Measurements from ENCODE around the gene TK2. TPM values are rescaled to one million over a fixed set of nuclear protein-coding genes. Genes with fewer than 3 reads are reported as not detected.
A peak's percentile ranks its signal among the peaks of the same experiment; 100 is the strongest.

TK2 gene
- total and polyA plus RNA-seq, 9 of the 15 experiments (the other 6 are each of a cell fraction or from before 2014, with no cell fraction given): 1.1 to 10.2 (median 5.3) TPM

GRCh38 chr16:66483689-66484452 is 66.1 kb downstream of the TK2 start (continued):
- TF ChIP-seq TEAD1 (CRISPR knock-in tag; IDR thresholded peaks at IDR 0.05) (0 out of 4 replicates have a peak, but pooled peaks of 1 of the 2 experiments have one; percentile 22), SMC3 (conservative IDR thresholded peaks at IDR 0.05; ENCODE audit: insufficient read depth, low read depth, low read length) (peak; percentile 94), NCOR1 (IDR thresholded peaks at IDR 0.05) (no peak), RB1 (IDR thresholded peaks at IDR 0.05; ENCODE audit: low read depth) (peak; percentile 67; the same call in 1 of the 2 replicates), FOXA1 (IDR thresholded peaks at IDR 0.05; ENCODE audit: borderline replicate concordance) (no peak), ZNF263 (CRISPR knock-in tag; IDR thresholded peaks at IDR 0.05; ENCODE audit: borderline replicate concordance) (no peak), KLF16 (IDR thresholded peaks at IDR 0.05) (peak; percentile 41; the same call in 1 of the 2 replicates)
- TF ChIP-seq, protein P1, sequence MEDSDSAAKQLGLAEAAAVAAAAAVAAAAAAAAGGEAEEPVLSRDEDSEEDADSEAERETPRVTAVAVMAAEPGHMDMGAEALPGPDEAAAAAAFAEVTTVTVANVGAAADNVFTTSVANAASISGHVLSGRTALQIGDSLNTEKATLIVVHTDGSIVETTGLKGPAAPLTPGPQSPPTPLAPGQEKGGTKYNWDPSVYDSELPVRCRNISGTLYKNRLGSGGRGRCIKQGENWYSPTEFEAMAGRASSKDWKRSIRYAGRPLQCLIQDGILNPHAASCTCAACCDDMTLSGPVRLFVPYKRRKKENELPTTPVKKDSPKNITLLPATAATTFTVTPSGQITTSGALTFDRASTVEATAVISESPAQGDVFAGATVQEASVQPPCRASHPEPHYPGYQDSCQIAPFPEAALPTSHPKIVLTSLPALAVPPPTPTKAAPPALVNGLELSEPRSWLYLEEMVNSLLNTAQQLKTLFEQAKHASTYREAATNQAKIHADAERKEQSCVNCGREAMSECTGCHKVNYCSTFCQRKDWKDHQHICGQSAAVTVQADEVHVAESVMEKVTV (CRISPR knock-in tag; IDR thresholded peaks at IDR 0.05): peak; percentile 78
- TF ChIP-seq, protein P2, sequence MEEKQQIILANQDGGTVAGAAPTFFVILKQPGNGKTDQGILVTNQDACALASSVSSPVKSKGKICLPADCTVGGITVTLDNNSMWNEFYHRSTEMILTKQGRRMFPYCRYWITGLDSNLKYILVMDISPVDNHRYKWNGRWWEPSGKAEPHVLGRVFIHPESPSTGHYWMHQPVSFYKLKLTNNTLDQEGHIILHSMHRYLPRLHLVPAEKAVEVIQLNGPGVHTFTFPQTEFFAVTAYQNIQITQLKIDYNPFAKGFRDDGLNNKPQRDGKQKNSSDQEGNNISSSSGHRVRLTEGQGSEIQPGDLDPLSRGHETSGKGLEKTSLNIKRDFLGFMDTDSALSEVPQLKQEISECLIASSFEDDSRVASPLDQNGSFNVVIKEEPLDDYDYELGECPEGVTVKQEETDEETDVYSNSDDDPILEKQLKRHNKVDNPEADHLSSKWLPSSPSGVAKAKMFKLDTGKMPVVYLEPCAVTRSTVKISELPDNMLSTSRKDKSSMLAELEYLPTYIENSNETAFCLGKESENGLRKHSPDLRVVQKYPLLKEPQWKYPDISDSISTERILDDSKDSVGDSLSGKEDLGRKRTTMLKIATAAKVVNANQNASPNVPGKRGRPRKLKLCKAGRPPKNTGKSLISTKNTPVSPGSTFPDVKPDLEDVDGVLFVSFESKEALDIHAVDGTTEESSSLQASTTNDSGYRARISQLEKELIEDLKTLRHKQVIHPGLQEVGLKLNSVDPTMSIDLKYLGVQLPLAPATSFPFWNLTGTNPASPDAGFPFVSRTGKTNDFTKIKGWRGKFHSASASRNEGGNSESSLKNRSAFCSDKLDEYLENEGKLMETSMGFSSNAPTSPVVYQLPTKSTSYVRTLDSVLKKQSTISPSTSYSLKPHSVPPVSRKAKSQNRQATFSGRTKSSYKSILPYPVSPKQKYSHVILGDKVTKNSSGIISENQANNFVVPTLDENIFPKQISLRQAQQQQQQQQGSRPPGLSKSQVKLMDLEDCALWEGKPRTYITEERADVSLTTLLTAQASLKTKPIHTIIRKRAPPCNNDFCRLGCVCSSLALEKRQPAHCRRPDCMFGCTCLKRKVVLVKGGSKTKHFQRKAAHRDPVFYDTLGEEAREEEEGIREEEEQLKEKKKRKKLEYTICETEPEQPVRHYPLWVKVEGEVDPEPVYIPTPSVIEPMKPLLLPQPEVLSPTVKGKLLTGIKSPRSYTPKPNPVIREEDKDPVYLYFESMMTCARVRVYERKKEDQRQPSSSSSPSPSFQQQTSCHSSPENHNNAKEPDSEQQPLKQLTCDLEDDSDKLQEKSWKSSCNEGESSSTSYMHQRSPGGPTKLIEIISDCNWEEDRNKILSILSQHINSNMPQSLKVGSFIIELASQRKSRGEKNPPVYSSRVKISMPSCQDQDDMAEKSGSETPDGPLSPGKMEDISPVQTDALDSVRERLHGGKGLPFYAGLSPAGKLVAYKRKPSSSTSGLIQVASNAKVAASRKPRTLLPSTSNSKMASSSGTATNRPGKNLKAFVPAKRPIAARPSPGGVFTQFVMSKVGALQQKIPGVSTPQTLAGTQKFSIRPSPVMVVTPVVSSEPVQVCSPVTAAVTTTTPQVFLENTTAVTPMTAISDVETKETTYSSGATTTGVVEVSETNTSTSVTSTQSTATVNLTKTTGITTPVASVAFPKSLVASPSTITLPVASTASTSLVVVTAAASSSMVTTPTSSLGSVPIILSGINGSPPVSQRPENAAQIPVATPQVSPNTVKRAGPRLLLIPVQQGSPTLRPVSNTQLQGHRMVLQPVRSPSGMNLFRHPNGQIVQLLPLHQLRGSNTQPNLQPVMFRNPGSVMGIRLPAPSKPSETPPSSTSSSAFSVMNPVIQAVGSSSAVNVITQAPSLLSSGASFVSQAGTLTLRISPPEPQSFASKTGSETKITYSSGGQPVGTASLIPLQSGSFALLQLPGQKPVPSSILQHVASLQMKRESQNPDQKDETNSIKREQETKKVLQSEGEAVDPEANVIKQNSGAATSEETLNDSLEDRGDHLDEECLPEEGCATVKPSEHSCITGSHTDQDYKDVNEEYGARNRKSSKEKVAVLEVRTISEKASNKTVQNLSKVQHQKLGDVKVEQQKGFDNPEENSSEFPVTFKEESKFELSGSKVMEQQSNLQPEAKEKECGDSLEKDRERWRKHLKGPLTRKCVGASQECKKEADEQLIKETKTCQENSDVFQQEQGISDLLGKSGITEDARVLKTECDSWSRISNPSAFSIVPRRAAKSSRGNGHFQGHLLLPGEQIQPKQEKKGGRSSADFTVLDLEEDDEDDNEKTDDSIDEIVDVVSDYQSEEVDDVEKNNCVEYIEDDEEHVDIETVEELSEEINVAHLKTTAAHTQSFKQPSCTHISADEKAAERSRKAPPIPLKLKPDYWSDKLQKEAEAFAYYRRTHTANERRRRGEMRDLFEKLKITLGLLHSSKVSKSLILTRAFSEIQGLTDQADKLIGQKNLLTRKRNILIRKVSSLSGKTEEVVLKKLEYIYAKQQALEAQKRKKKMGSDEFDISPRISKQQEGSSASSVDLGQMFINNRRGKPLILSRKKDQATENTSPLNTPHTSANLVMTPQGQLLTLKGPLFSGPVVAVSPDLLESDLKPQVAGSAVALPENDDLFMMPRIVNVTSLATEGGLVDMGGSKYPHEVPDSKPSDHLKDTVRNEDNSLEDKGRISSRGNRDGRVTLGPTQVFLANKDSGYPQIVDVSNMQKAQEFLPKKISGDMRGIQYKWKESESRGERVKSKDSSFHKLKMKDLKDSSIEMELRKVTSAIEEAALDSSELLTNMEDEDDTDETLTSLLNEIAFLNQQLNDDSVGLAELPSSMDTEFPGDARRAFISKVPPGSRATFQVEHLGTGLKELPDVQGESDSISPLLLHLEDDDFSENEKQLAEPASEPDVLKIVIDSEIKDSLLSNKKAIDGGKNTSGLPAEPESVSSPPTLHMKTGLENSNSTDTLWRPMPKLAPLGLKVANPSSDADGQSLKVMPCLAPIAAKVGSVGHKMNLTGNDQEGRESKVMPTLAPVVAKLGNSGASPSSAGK (IDR thresholded peaks at IDR 0.05): no peak
- TF ChIP-seq, protein P3, sequence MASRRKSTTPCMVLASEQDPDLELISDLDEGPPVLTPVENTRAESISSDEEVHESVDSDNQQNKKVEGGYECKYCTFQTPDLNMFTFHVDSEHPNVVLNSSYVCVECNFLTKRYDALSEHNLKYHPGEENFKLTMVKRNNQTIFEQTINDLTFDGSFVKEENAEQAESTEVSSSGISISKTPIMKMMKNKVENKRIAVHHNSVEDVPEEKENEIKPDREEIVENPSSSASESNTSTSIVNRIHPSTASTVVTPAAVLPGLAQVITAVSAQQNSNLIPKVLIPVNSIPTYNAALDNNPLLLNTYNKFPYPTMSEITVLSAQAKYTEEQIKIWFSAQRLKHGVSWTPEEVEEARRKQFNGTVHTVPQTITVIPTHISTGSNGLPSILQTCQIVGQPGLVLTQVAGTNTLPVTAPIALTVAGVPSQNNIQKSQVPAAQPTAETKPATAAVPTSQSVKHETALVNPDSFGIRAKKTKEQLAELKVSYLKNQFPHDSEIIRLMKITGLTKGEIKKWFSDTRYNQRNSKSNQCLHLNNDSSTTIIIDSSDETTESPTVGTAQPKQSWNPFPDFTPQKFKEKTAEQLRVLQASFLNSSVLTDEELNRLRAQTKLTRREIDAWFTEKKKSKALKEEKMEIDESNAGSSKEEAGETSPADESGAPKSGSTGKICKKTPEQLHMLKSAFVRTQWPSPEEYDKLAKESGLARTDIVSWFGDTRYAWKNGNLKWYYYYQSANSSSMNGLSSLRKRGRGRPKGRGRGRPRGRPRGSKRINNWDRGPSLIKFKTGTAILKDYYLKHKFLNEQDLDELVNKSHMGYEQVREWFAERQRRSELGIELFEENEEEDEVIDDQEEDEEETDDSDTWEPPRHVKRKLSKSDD (conservative IDR thresholded peaks at IDR 0.05; ENCODE audit: low read length): no peak
